DOHH2 (cell line): Measurements from ENCODE around the gene PSMC5.

Source experiments
- H3F3A ChIP-seq: fragments of 200-600 bp; sonication (generic), shearing (Covaris generic); 2 replicates; pipeline ENCODE4 v1.6.0; 2016; ENCODE audit warnings: antibody characterized with exemption, mild to moderate bottlenecking; ENCODE audit not compliant: control insufficient read depth, insufficient read depth
- H3K27ac ChIP-seq: fragments of 200-600 bp; sonication (generic); 2 replicates; pipeline ENCODE4 v1.5.1; 2014; ENCODE audit warnings: low read depth, mild to moderate bottlenecking, low read length, moderate library complexity
- H3K27me3 ChIP-seq: fragments of 200-600 bp; sonication (generic); 2 replicates; pipeline ENCODE4 v1.6.1; 2014; ENCODE audit warnings: mild to moderate bottlenecking, low read length, mixed read lengths; ENCODE audit not compliant: control insufficient read depth
- H3K36me3 ChIP-seq: fragments of 200-600 bp; sonication (generic); 2 replicates; pipeline ENCODE4 v1.6.1; 2014; ENCODE audit warnings: mild to moderate bottlenecking, low read length, moderate library complexity, mixed read lengths; ENCODE audit not compliant: control insufficient read depth
- H3K4me1 ChIP-seq: fragments of 200-600 bp; sonication (generic); 2 replicates; pipeline ENCODE4 v1.6.1; 2014; ENCODE audit warnings: mild to moderate bottlenecking, low read length, mixed read lengths; ENCODE audit not compliant: control insufficient read depth
- H3K4me2 ChIP-seq: fragments of 200-600 bp; sonication (generic); 2 replicates; pipeline ENCODE4 v1.6.0; 2014; ENCODE audit warnings: mild to moderate bottlenecking, low read length, moderate library complexity
- H3K4me3 ChIP-seq: fragments of 200-600 bp; sonication (generic); 2 replicates; pipeline ENCODE4 v1.5.1; 2014; ENCODE audit warnings: mild to moderate bottlenecking, low read length, mixed read lengths
- H3K79me2 ChIP-seq: fragments of 200-600 bp; sonication (generic); 2 replicates; pipeline ENCODE4 v1.6.1; 2014; ENCODE audit warnings: mild to moderate bottlenecking, low read length, mixed read lengths; ENCODE audit not compliant: control insufficient read depth
- H3K9me2 ChIP-seq: fragments of 200-600 bp; sonication (generic); replicated peaks from 2 replicates; pipeline ENCODE4 v1.6.1; 2014; ENCODE audit warnings: mild to moderate bottlenecking, low read length, mixed read lengths; ENCODE audit not compliant: control insufficient read depth
- H3K9me3 ChIP-seq: fragments of 200-600 bp; sonication (generic); 2 replicates; pipeline ENCODE4 v1.6.1; 2014; ENCODE audit warnings: antibody characterized with exemption, low read length, mixed read lengths; ENCODE audit not compliant: control insufficient read depth, insufficient read depth
- H4K20me1 ChIP-seq: fragments of 200-600 bp; sonication (generic); 2 replicates; pipeline ENCODE4 v1.6.0; 2014; ENCODE audit warnings: low read depth, mild to moderate bottlenecking, antibody characterized with exemption, low read length, moderate library complexity; ENCODE audit not compliant: control insufficient read depth, insufficient read depth
- CTCF ChIP-seq: fragments of 200-600 bp; sonication (generic); IDR thresholded peaks from one replicate; pipeline ENCODE4 v1.5.1; 2014; ENCODE audit warnings: antibody characterized with exemption, mild to moderate bottlenecking, low read depth, low read length; ENCODE audit not compliant: poor library complexity, severe bottlenecking
- EZH2phosphoT487 ChIP-seq: fragments of 200-600 bp; sonication (generic); IDR thresholded peaks from 2 replicates; pipeline ENCODE4 v1.6.1; 2017; ENCODE audit warnings: borderline replicate concordance, mild to moderate bottlenecking, antibody characterized with exemption, low read length, moderate library complexity, mixed read lengths

The PSMC5 gene

DNA sequence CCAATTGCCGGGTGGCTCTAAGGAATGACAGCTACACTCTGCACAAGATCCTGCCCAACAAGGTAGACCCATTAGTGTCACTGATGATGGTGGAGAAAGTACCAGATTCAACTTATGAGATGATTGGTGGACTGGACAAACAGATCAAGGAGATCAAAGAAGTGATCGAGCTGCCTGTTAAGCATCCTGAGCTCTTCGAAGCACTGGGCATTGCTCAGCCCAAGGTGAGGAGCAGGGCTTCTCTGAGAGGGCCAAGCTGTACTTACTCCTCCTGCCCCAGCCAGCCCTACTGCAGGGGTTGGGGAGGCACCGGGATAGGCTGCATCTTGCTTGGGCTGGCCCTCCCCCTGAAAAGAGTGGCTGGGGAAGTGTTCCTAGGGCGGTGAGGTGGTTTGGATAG lies 3.0 kb downstream of the PSMC5 start:
- Histone ChIP-seq H3K27me3 (no peaks in the 10 kb centered on the region), H3K9me2 (no peaks in the 10 kb centered on the region), H3F3A (peaks cover 8% of the 10 kb centered on the region), H3K4me2 (no peak overlapping the region), H3K79me2 (peaks cover 54% of the 10 kb centered on the region), H3K27ac (no peak overlapping the region), H3K4me3 (no peak overlapping the region), H3K36me3 (peaks cover 87% of the 10 kb centered on the region), H3K4me1 (peaks cover 36% of the 10 kb centered on the region), H4K20me1 (peaks cover 7% of the 10 kb centered on the region; the same call in 1 of the 2 replicates), H3K9me3 (no peaks in the 10 kb centered on the region)
- TF ChIP-seq EZH2phosphoT487 (no peak), CTCF (no peak)

DNA sequence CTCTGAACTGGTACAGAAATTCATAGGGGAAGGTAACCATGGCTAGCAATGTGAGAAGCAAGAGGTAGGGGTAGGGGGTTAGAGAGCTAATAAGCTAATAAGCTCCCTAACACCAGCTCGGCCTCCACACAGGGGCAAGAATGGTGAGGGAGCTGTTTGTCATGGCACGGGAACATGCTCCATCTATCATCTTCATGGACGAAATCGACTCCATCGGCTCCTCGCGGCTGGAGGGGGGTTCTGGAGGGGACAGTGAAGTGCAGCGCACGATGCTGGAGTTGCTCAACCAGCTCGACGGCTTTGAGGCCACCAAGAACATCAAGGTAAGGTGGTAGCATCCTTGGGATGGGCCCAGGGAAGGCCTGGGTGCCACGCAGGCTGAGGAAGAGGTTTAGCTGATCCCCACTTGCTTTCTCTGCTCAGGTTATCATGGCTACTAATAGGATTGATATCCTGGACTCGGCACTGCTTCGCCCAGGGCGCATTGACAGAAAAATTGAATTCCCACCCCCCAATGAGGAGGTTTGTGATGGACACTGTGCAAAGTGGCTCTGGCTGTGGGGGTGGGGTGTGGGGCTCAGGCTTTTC lies 3.8 kb downstream of the PSMC5 start:
- Histone ChIP-seq H3F3A (peaks cover 10% of the 10 kb centered on the region), H3K9me3 (no peaks in the 10 kb centered on the region), H3K79me2 (peaks cover 48% of the 10 kb centered on the region), H3K9me2 (no peaks in the 10 kb centered on the region), H3K27ac (no peak overlapping the region), H3K4me3 (no peak overlapping the region), H3K4me1 (peaks cover 32% of the 10 kb centered on the region), H3K4me2 (no peak overlapping the region), H3K27me3 (no peaks in the 10 kb centered on the region), H3K36me3 (peaks cover 88% of the 10 kb centered on the region), H4K20me1 (peaks cover 7% of the 10 kb centered on the region; the same call in 1 of the 2 replicates)
- TF ChIP-seq CTCF (no peak), EZH2phosphoT487 (no peak)

DNA sequence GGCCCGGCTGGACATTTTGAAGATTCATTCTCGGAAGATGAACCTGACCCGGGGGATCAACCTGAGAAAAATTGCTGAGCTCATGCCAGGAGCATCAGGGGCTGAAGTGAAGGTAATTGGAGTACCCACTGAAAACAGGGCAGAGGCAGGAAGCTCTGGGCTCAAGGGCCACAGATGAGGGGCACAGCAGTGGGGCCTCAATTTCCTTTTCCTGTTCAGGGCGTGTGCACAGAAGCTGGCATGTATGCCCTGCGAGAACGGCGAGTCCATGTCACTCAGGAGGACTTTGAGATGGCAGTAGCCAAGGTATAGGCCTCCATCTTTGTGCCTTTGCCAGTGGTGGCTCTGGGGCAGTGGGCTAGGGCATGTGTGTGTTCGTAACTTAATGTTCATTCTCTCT lies 4.3 kb downstream of the PSMC5 start:
- H4K20me1 ChIP-seq, result peaks cover 7% of the 10 kb centered on the region; the same call in 1 of the 2 replicates
- TF ChIP-seq EZH2phosphoT487, result no peak
- no peak for TF ChIP-seq CTCF
- H3K27me3 ChIP-seq, result no peaks in the 10 kb centered on the region
- H3K27ac ChIP-seq, result no peak overlapping the region
- peaks cover 89% of the 10 kb centered on the region for H3K36me3 ChIP-seq
- H3K4me2 ChIP-seq, result no peak overlapping the region
- no peaks in the 10 kb centered on the region for H3K9me3 ChIP-seq
- H3K4me3 ChIP-seq, result no peak overlapping the region
- H3K9me2 ChIP-seq, result no peaks in the 10 kb centered on the region
- H3F3A ChIP-seq, result peaks cover 11% of the 10 kb centered on the region
- H3K79me2 ChIP-seq, result peaks cover 44% of the 10 kb centered on the region
- H3K4me1 ChIP-seq, result peaks cover 30% of the 10 kb centered on the region
